ENCODE results near the gene PLCB1. TPM values are rescaled to one million over a fixed set of nuclear protein-coding genes. Genes with fewer than 3 reads are reported as not detected.

Gene PLCB1
- total RNA-seq, 1 donor from 2014 or later, result 7.3 TPM

DNA sequence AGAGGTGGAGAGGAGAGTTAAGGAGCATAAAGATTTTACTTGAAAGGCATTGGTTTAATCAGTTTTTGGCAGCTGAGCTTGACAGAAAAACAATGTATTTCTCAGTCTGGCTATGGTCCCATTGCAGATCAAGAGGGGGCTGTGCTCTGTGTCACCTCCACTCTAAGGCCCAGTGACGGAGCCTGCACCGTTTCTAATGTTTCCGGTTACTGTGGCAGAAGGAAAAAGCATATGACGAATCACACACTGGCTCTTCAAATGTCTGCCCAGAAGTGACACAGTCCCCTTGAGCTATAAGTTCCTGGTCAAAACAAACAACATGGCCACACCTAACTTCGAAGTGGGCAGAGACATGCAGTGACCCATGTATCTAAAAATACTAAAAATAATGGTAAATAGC lies 372.0 kb downstream of the PLCB1 start:
- intact Hi-C loops (cut with DNase I), result no loop called here
- no peak for DNase-seq (ENCODE audit: low spot score)

DNA sequence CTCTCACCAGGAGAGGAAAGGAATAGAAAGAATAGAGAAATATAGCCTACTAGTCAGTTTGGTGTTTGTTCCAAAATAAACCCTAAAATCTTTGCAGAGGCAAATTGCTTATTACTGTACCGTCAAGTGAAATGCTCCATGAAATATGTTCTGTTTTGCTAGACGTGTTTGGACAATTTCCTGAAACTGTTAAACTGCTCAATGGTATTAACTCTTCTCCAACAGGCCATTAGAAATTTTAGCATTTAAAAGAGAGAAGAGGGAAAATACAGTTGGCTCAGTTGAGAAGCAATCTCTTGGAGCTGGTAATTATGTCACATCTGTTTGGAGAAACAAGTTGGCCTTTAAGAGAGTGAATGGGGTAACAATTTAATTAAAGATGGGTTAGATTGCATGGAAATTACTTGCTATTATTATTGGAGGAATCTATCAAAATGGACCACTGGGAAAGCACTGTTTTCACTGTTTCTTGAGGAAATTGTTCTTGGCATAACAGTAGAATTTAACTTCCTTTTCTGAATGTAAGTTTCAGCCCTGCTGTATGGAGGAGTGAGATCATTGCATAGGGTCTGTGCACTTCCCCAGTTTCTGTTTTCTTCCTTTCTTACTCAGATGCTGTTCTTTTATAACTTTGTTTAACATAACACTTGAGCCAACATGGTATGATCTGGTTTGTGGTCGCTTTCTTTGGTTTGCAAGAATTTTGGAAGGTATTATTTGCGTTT lies 373.6 kb downstream of the PLCB1 start:
- intact Hi-C loops (cut with DNase I), result no loop called here
- DNase-seq (ENCODE audit: low spot score), result no peak

DNA sequence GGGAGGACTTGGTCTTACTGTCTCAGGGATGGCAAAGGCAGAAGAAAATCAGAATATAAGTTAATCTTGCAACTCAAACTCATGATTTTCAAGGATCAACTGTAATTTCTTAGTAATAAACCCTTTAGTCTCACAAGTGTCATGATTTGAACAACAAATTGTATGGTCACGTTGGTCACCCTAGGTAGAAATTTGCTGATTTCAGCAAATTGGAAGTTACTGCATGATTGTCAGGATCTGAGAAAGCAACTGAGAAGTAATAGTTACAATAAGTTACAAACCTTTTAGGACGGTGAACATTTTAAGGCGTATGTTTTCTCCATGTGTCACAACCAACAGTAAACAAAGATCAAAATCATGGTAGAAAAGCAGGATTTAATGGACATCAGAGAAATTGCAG lies 375.2 kb downstream of the PLCB1 start:
- no peak for DNase-seq (ENCODE audit: low spot score)
- intact Hi-C loops (cut with DNase I), result no loop called here

DNA sequence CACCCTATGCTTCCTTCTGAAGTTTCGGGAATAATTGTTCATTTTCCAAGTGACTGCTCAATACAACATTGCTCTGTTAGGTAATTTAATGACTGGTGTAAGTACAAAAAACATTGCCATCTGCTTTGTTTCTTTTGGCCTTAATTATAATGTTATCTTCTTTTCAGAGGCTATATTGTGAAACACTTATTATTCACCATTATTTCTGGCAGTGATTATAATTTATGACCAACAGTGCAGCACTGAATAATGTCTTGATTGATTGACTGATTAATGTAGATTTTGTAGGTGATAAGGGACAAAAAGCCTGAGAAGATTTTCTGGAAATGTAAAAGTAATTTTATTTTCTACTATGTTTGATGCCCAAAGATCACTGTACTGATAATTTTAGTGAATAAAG lies 377.7 kb downstream of the PLCB1 start:
- intact Hi-C loops (cut with DNase I), result no loop called here
- no peak for DNase-seq (ENCODE audit: low spot score)

DNA sequence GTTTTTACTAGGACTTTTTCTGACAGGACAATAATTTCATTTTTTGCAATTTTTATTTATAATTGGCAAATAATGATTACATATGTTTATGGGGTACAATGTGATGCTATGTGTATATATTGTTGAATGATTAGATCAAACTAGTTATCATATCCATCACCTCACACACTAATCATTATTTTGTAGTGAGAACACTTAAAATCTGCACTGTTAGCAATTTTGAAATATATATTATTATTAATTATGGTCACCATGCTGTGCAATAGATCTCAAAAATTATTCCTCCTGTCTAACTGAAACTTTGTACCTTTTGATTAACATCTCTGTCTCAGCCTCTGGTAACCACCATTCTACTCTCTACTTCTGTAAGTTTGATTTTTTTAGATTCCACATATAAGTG lies 378.7 kb downstream of the PLCB1 start:
- DNase-seq (ENCODE audit: low spot score), result no peak
- intact Hi-C loops (cut with DNase I), result no loop called here

DNA sequence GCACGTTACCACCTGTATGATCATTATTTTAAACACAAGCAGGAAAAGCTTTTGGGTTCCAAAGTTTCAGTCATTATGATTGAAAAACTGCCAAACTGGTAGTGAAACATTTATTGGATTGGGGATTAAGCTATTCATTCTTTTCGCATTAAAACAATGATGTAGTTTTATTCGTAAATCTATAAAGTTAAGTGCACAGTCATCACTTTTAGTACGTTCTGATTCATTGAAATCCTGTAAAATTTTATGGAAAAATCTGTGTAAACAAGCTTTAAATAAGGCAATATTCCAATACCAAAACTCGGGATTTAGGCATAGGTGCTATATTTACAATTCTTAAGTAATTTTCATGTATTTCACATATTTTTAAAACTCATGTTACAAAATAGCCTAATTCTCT lies 379.9 kb downstream of the PLCB1 start:
- intact Hi-C loops (cut with DNase I), result no loop called here
- DNase-seq (ENCODE audit: low spot score), result no peak

DNA sequence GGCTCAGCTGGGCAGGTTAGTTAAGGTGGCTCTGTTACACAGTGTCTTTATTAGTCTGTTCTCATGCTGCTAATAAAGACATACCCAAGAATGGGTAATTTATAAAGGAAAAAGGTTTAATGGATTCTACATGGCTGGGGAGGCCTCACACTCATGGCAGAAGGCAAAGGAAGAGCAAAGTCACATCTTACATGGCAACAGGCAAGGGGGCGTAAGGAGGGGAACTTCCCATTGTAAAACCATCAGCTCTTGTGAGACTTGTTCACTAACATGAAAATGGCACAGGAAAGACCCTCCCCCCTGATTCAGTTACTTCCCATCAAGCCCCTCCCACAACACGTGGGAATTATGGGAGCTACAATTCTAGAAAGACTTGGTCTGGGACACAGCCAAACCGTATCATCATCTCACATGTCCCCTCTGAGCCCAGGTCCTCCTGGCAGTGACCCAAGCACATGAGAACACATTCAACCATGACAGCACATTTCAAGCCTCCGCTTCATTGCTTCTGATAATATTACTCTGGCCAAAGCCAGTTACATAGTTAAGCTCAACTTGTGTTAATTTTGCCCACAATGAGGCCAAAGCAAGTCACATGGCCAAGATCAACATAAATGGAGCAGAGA lies 383.9 kb downstream of the PLCB1 start:
- no peak for DNase-seq (ENCODE audit: low spot score)
- intact Hi-C loops (cut with DNase I), result no loop called here

DNA sequence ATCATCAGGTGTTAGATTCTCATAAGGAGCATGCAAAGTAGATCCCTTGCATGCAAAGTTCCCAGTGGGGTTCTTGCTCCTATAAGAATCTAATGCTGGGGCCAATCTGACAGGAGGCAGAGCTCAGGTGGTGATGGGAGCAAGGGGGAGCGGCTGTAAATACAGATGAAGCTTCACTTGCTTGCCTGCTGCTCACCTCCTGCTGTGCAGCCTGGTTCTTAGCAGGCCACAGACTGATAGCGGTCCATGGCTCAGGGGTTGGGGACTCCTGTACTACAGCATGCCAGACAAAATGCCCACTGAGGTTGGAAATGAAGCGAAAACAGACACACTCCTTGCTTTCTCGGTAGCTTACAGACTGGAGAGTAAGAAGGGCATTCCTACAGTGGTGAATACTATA lies 386.8 kb downstream of the PLCB1 start:
- intact Hi-C loops (cut with DNase I), result no loop called here
- DNase-seq (ENCODE audit: low spot score), result no peak

DNA sequence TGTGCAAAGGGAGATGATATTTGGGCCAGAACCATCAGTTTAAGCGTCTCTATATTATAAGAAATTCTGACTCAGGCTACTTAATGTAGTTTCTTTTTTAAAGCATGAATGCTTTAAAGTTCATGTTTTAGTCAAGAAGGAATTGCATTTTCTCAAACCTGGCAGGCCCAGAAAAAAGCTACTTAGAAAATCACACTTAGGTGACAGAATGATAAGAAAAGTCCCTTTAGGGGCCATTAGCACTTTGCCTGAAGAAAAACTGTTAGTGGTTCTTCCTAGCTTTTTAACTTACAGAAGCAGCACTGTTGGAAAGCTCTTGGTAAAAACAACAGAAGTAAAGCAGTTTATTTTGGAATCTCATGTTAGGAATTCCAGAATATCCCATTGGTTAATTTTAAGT lies 387.8 kb downstream of the PLCB1 start:
- no peak for DNase-seq (ENCODE audit: low spot score)
- intact Hi-C loops (cut with DNase I), result loop anchor here (10.0 kb wide), 1 partner anchor 195 kb away; no protein-coding TSS in a partner anchor

DNA sequence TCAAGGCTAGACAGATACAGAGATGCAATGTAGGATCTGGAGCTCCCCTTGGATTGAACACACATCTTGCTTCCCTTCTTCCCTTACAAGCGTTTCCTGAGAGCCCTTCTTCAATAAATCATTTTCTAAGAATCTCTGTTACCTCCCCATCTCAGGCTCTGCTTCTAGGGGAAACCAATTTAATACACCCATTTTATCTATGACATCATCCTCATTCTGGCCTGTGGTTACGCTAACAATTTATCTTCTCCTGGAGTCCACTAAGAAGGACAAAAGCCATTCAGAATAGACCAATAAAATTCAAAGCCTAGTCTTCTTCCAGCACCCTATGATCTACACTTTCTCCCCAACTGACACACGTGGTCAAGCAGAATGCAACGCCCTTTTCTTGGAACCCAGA lies 390.1 kb downstream of the PLCB1 start:
- intact Hi-C loops (cut with DNase I), result loop anchor here (10.0 kb wide), 1 partner anchor 193 kb away; no protein-coding TSS in a partner anchor
- DNase-seq (ENCODE audit: low spot score), result no peak

DNA sequence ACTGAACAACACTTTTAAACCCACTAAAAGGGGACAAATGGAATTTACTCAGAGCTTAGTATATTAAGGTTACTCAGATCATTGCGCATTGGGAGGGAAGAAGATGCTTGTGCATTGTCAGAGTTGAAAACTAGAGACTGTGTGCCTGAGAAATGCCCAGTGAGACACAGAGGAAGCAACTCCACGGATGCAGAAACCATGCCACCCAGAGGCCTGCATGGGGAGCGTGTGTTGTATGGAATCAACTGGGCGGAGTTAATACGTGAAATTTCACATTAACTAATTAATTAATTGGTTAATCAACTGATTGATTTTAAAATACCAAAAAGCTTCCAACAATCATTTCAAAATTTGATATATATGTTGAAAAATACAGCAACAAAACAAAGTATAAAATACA lies 391.6 kb downstream of the PLCB1 start:
- no peak for DNase-seq (ENCODE audit: low spot score)
- intact Hi-C loops (cut with DNase I), result loop anchor here (10.0 kb wide), 1 partner anchor 191 kb away; no protein-coding TSS in a partner anchor

DNA sequence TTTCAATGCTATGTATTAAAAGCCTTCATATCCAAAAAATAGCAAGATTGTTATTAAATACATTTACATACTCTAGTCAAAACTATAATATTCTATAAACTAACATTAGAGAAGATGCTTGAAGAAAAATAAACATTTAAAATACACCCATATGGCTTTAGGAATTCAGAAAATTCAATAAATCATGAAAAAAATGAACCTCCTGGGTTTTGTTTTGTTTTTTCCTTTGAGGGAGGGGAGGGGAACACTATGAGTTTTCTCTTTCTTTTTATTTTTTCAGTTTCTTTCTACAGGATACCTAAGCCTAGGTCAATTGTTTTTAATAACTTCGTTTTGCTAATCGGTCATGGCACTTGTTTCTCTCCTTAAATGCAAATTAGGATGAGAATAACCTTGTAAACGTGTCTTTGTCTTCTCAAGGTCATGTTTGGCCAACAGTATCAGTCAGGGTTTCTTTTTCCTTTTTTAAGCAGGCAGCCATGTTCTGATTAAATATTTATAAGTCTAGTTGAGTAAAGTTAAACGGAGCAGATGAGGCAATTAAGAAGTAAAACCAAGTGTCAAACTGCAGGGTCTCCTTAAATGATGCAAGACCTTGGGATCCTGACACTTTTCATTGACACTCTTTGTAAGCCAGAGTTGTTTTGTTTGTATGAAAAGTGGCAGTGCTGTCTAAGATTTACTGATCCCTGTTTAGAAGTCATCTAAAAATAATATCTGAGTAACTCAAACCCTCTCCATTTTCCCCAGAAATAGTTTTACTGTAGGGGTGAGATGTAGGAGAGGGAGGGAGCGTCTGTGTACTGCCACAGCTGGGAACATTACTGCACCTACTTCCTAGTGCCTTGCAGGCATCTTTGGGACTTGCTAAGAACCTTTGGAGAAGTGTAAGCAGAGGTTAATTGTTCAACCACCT lies 392.3 kb downstream of the PLCB1 start:
- intact Hi-C loops (cut with DNase I), result loop anchor here (10.0 kb wide), 1 partner anchor 190 kb away; no protein-coding TSS in a partner anchor
- no peak for DNase-seq (ENCODE audit: low spot score)

DNA sequence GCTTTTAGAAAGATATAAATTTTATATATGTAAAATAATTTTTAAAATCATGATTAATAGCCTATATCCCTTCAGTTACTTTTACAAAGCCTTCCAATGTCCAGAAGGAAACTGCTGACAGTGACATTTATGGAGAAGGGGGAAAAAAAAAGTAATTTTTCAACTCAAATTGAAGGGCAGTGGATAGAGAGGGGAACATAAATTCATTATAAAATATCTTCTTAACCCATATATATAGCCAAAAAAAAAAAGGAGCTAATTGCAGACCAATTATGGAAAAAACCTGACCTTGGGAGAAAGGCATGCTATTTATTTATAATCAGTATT lies 392.9 kb downstream of the PLCB1 start:
- intact Hi-C loops (cut with DNase I), result loop anchor here (10.0 kb wide), 1 partner anchor 190 kb away; no protein-coding TSS in a partner anchor
- no peak for DNase-seq (ENCODE audit: low spot score)

DNA sequence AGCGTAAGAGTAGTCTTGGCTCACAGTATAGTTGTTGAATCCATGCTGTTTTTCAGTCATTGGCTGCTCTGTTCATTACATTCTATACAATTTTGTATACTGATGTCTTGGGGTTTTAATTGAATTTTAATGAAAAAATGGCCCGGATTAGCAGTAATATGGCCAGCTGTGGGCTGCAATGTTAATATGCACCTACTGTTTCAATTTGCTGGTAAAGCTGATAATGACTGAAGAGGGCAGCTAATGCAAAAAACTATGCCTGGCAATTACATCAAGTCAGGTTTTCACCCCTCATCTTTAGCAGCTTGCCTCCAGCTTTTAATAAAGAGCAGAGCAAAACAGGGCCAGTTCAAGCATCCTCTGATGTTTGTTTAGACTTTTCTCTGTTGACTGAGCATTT lies 394.5 kb downstream of the PLCB1 start:
- intact Hi-C loops (cut with DNase I), result loop anchor here (10.0 kb wide), 1 partner anchor 188 kb away; no protein-coding TSS in a partner anchor
- DNase-seq (ENCODE audit: low spot score), result no peak

DNA sequence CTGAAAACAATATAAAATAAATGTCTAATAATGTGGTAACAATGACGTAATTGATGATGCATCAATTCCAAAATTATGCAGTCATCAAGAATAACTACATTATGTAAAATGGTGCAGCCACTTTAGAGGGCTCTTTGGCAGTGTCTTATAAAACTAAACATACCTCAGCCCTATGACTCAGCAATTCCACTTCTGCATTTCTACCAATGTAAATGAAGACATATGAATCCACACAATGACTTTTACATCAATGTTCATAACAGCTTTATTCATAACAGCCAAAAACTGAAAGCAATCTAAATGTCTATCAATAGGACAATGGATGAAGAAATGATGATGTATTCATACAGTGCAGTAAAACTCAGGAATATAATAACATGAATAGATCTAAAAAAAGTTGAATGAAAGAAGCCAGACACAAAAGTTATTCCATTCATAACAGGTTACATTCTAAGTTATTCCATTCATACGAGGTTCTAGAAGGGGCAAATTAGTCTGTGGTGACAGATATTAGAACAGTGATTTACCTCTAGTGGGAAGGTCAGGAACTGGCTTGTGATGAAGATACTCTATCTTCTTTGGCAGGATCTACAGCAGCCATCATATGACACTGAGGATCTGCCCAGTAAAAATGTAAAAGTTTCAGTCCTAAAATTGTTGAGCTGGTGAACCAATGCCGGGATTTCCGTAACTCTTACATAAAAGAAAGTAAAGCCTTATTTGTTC lies 396.1 kb downstream of the PLCB1 start:
- no peak for DNase-seq (ENCODE audit: low spot score)
- intact Hi-C loops (cut with DNase I), result loop anchor here (10.0 kb wide), 1 partner anchor 187 kb away; no protein-coding TSS in a partner anchor

DNA sequence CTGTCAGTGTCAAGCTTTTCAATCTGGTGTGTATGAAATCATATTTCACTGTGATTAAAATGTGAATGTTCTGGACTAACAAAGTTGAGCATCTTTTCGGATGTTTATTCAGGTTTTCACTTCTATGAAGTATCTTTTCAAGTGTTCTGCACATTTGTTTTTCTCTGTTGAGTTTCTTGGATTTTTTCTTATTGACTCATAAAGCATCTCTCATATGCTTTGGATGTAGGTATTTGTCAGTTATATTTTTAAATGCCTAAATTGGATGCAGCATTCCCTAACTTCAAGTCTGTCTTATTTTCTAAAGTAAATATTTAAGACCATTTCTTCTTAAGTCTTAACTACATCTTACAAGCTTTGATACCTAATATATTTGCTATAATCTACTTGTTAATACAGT lies 398.0 kb downstream of the PLCB1 start:
- no peak for DNase-seq (ENCODE audit: low spot score)
- intact Hi-C loops (cut with DNase I), result loop anchor here (10.0 kb wide), 1 partner anchor 395 kb away; the partner anchor contains the start of gene PLCB1

DNA sequence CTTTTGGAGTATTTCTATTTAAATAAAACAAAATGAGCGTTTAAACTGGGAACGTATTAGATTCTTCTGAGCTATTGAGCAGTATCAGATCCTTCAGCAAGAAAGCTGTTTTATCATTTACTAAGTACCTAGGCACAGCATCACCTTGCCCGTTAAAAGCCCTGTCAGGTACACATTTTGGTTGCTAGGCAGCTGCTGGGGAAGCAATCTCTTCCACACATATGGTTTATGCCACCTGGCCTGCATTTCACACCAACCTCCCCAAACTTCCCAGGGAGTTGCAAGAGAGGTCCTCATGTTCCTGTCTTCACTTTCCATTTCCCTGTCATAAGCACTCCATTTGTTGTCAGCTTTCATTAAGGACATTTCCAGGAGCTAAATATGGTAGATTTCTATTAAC lies 400.1 kb downstream of the PLCB1 start:
- intact Hi-C loops (cut with DNase I), result loop anchor here (10.0 kb wide), 1 partner anchor 397 kb away; the partner anchor contains the start of gene PLCB1
- DNase-seq (ENCODE audit: low spot score), result no peak

DNA sequence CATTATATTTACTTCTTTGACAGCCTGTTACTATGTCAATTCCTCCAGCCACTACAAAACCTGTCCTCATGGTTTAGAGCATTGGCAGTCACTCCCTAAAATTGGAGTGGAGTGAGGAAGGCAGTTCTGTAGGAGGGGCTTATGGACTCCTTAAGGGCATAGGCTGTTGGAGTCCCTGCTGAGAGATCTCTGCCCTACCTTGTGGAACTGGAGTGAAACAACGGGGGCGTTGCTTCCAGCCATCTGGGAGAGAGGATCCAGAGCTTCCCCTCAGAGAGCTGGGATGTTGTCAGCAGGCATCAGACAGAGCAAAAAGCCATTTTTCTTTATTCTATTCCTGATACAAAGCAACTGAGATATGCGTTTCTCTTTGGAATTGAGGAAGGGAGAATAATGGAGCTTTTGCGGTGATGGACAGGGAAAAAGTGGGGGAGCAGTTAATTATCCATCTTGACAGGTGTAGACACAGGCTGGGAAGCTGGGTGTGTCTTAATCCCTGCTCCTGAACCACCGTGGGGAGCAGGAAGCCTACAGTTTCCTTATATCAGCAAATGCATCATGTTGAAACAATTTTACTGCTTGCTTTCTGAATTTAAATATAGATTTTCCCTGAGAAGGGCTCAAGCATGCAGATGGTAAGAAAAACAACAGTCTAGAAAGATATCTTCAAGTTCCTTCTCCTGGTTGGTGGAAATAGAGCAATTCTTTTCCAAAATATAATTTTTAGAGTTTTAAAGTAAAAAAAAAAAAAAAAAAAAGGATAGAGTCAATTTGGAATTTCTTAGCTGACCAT lies 402.5 kb downstream of the PLCB1 start:
- intact Hi-C loops (cut with DNase I), result loop anchor here (10.0 kb wide), 1 partner anchor 400 kb away; the partner anchor contains the start of gene PLCB1
- no peak for DNase-seq (ENCODE audit: low spot score)

Data from cardiac septum (tissue), 1 donor.